Stimulated activated CD4-positive, alpha-beta T cell treated with anti-CD3 and anti-CD28 coated beads, Interleukin-15, amount 100 ng/mL, for 48 hours (primary cell): ENCODE data around the gene RAB3IL1.

ENCODE experiments used
- DNase-seq, 2 donors: peaks; one replicate each; pipeline ENCODE4 v3.0.0-alpha.2; 2020; ENCODE audit warnings: low read depth in 2 of 2

RAB3IL1 gene

DNA sequence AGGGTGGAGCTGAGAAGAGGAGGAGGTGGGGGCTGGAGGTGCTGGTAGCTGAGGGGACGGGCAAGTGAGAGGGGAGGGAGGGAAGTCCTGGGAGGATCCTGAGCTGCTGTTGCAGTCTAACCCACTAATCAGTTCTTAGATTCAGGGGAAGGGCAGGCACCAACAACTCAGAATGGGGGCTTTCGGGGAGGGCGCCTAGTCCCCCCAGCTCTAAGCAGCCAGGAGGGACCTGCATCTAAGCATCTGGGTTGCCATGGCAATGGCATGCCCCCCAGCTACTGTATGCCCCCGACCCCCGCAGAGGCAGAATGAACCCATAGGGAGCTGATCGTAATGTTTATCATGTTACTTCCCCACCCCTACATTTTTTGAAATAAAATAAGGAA is 50.4 kb downstream of the RAB3IL1 start:
- DNase-seq, result no peak

DNA sequence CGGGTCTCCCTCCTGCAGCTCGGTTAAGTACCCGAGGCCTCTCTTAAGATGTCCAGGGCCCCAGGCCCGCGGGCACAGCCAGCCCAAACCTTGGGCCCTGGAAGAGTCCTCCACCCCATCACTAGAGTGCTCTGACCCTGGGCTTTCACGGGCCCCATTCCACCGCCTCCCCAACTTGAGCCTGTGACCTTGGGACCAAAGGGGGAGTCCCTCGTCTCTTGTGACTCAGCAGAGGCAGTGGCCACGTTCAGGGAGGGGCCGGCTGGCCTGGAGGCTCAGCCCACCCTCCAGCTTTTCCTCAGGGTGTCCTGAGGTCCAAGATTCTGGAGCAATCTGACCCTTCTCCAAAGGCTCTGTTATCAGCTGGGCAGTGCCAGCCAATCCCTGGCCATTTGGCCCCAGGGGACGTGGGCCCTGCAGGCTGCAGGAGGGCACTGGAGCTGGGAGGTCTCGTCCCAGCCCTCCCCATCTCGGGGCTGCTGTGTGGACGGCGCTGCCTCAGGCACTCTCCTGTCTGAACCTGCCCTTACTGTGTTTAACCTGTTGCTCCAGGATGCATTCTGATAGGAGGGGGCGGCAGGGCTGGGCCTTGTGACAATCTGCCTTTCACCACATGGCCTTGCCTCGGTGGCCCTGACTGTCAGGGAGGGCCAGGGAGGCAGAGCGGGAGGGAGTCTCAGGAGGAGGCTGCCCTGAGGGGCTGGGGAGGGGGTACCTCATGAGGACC is 51.0 kb downstream of the RAB3IL1 start:
- no peak for DNase-seq

DNA sequence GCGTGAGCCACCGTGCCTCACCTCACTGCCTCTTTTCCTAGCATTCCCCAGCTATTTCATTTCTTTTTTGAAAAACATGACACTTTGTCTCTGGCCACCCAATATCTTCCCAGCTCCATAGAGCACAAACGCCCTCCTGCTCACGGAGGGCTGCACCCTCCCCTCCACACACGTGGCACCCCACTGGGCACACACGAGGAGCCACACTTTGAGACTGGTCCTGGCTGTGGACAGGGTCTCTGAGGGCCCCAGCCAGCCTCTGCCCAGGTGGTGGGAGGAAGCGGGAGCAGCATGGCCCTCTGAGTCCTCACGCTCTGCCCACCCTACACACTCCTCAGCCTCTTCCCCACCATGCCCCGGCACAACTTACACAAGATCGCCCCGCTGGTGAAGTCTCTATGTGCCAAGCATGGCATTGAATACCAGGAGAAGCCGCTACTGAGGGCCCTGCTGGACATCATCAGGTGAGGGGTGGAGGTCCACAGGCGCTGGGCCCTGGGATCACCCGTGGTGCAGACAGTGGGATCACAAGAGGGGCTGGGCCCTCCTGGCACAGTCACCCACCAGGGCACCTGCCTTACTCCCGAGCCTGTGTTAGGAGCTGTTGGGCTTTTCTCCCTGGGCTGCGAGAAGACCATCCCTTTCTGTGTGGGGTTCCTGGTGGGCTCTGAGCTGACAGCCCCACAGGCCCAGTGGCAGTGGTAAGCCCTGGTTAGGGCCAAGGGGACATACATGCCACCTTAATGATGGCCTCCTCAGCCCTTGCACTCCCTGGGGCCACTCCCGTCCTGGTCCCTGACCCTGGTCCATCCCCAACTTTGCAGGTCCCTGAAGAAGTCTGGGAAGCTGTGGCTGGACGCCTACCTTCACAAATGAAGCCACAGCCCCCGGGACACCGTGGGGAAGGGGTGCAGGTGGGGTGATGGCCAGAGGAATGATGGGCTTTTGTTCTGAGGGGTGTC is 52.3 kb downstream of the RAB3IL1 start:
- no peak for DNase-seq

DNA sequence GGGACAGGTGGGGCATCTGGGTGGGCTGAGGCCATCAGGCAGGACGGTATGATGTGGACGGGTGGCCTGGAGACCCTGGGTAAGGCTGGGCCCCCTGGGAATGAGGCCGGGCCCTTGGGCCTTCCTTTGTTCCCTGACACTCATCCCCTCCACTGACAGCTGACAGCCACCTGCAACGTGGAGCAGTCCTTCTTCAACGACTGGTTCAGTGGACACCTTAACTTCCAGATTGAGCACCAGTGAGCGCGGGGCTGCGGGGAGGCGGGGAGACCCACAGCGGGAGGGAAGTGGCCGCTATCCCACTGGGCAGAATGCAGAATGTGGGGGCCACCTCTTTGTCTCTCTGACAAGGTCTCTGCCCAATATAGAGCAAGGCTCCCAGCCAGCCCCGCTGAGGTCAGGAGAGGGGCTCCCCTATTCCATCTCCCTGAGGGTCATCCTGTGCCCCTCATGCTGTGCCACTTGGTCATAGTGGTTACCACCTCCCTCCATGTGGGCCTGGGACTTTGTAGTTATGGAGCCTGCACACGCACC is 53.8 kb downstream of the RAB3IL1 start:
- DNase-seq, result no peak

DNA sequence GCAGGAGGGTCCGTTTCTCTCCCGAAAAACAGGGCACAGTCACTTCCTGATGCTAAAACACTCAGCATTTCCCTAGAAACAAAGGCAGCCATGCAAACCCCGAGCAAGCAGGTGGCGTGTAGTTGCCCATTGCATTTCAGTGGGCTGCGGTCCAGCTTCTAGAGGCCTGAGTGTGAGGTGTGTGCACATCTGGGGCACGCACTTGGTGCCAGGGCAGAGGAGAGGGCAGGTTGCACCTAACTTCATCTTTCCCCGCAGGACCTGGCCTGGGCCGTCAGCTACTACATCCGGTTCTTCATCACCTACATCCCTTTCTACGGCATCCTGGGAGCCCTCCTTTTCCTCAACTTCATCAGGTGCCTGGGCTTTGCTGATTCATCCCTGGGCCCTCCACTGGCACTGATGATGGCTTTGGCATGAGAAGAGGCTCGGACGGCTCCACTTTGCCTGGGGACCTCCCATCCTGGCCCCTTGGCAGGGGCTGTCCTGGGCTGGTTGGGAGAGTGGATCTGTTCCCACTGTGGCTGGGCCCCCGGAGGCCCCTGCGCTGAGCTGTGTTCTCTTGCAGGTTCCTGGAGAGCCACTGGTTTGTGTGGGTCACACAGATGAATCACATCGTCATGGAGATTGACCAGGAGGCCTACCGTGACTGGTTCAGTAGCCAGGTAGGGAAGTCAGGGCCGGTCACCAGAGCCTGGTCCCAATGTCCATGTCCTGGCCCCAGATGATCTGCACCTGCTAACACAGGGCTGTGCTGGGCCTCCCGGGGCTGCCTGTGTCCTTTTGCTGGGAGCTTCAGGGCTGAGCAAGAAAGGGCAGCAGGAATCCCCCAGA is 54.4 kb downstream of the RAB3IL1 start:
- DNase-seq, result no peak

DNA sequence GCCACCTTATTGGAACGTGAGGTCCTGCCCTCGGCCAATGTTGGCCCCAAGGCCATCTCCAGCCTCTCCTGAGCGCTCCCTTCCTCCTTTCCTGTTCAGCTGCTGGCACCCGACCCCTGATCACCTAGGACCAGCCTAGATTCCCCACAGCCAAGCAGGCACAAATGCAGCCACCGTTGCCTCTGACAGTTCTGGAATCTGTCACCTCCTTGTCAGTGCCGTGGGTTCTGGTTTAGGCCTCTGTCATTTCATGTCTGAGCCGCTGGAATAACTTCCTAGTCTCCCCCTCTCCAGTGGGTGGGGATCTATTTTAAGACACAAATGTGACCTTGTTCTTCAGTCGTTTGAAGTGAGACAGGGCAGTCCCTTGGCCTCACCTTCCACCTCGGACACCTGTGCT is 55.7 kb downstream of the RAB3IL1 start:
- DNase-seq, result no peak

DNA sequence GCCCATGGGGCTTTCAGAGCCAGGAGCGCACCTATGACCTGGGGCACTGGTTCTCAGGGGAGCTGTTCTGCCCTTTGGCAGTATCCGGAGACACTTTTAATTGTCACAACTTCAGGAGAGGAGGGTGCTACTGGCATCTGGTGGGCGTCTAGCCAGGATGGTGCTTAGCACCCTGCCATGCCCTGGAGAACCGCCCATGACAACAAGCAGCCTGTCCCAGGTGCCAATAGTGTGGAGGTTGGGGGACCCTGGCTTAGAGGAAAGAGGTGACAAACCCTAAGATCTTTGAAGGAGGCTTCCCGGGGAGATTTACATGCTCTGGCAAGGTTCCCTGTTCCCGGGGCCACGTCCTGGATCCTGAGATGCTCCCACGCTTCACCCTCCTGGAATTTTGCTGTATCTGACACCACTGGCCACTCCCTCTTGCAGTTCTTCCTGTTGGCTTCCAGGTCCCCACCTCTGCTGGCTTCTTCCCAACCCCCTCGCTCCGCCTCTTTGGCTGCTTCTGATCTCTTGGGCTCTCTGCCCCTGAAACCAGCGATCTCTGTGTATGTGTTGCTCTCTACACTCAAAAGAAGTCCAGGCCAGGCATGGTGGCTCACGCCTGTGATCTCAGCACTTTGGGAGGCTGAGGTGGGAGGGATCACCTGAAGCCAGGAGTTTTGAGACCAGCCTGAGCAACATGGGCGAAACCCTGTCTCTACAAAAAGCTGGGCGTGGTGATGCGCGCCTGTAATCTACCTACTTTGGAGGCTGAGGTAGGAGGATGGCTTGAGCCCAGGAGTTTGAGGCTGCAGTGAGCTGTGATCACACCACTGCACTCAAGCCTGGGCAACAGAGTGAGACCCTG is 57.1 kb downstream of the RAB3IL1 start:
- DNase-seq, result no peak

DNA sequence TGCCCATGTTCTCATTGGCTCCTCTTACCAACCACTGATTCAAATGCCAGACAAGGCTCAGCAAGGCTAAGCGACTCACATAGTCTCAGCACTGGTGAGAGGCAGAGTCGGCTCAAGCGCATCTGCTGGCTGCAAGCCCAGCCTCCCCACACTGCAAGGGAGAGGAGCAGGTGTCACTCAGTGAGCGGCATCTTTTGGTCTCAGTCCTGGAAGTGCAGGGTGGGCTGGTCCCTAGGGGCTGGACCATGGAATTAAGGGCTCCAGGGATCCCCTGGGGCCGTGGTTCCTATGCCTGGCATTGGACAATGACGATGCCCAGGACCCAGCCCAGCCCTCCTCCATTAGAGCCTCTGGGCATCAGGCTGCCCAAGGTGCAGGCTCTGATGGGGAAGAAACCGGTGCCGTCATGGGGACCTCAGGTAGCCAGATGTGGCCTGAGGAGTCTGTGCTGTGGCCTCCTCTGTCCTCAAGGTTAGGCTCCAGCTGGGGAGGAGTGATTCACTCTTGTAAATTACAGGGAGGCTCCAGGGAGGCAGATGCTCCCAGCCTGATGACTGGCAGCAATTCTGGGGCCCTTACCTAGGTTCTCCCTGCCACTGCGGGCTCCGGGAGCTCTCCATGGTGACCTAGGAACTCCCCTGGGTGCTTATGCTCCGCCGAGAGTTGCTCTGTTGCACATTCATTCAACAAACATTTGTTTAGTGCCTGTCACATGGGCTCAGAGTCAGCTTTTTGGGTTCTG is 61.3 kb downstream of the RAB3IL1 start:
- no peak for DNase-seq

DNA sequence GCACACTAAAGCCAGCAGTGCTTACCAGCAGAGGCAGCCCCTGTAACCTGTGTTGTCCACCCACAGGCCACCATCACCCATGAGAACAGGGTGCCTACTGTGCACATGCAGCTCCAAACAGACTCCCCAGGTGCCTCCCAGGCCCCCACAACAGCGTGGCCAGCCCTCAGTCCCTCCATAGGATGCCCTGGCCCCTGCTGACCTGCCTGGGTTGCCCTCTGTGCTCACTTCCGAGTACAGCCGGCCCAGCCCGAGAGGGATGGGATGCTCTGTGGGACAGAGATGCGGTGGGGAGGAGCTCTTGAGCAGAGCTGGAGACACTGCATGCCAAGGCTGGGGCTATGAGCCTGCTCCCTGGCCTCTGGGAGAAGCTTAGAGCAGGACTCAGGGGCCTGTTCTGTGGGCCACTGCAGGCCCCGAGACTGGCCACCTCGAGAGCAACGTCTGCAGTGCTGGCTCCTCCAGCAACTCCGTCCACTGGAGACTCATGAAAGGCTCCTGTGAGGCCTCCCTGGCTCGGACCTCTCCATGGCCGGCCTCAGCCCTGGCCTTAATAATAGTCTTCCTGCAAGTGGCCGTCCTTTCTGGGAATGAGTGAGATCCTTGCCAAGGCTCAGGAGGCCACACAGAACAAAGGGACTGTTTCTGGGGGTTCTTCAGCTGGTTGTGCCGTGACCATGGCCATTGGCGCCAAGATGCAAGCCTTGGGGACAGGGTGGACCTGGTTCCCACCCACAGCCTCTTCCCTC is 62.2 kb downstream of the RAB3IL1 start:
- no peak for DNase-seq

DNA sequence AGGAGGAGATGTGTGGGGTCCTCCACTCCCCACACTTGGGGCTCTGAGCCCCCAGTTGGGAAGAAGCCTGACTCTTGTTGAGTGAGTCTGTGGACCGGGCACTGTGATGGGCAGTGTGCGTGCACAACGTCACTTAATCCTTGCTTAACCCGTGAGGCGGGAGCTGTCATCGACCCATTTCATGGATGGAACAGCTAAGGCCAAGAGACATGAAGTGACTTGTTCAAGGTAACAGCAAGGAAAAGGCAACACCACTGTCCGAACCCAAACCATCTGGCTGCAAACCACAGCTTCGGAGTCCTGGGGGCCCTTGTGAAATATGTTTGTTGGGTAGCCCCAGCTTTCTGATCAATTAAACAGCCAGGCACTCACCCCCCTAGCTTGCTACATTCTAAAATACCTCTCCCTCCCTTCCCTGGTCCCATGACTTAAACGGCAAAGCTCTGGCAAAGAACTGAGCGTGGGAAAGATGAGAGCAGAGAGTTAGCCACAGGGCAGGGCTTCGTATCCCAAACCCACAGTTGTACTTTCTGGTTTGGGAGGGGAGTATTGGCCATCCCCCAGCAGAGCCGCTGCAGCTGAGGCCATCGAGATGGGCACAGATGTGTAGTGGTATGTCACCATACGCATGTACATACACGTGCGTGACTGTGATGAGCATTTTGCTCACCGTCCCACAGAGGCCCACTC is 63.0 kb downstream of the RAB3IL1 start:
- no peak for DNase-seq

DNA sequence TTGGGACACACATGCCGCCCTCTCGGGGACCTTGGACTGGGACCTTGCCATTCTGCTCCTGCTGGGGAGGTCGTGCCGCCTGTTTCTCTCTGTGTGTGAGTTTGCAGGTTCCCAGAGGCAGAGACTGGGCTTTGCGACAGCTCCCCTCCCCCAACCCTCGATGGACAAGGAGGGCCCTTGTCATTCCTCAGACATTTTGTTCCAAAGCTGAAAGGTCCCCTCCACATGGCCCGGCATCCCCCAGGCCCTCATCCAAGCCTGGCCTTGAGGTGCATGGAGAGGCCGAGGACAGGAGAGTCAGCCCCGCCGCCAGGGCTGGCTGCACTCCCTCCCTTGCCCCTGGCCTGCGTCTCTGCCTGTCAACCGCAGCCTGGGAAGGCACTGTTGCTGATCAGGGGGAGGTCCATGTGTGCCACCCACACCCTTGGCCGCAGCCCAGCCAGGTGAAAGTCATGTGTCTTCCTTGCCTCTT is 63.6 kb downstream of the RAB3IL1 start:
- no peak for DNase-seq

DNA sequence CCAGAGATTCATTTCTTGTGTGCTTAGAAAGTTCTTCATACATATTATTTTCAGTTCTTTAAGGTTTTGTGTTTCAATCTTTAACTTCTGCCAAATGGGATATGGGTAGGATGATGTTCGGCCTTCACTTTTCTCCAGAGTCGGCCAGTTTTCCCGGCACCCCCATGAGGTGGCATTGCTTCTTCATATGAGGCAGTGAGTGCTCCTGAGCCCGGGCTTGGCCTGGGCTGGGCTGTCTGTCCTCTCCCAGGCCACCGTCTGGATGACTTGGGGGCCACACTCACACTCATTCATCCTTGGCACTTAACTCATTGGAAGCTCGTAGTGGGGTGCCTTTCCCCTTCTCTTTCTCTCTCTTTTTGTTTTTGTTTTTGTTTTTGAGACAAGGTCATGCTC is 65.5 kb downstream of the RAB3IL1 start:
- no peak for DNase-seq

DNA sequence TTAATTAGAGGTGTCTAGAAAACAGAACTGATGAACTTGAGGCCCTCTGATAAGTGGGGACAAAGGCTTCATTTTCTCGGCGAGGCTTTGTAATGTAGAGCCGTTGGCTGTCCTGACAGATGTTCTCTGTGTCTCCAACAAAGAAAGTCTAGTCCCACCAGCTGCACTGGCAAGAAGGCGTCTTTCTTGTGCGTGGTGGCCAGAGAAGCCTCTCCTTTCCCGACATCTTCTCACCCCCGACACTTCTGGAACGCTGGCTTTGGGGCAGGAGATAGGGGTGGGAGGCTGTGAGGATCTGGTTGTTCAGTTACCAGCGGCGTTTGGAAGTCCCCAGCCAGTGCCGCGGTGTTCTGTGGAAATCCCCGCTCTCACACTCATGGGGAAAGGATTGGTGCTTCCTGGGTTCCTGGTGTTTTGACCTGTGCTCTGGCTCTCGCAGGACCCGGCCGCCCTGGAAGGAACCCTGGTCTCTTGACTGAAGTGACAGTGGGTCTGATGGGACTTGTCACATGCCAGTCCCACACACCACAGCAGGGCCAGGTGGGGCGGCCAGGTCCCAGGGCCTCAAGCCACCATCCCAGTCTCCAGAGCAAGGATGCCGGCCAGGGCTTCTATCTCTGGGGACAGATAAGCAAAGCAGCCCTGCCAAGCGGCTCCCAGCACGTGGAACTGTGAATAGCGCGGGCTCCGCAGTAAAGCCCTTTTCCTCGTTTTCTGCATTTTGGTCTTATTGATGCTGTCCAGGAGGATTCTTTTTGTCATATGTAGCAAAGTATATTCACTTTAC is 66.1 kb downstream of the RAB3IL1 start:
- DNase-seq, result no peak

DNA sequence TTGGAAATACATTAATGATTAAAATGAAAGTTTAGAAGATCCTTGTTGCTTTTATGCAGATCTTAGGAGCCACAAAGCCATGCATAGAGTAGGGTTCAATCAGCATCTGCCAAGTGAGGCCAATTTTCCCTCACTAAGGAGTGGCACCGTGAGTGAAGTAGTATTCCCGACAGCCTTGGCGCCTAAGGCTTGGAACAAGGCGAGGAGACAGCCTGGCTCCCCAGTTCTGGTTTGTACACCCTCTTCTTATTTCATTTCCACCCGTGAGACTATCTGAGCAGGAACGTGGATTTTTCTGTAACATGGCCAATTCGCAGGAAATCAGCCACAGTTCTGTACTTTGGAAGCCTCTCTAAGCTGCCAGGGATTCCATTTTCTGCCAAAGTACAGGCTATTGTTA is 66.7 kb downstream of the RAB3IL1 start:
- DNase-seq, result no peak

DNA sequence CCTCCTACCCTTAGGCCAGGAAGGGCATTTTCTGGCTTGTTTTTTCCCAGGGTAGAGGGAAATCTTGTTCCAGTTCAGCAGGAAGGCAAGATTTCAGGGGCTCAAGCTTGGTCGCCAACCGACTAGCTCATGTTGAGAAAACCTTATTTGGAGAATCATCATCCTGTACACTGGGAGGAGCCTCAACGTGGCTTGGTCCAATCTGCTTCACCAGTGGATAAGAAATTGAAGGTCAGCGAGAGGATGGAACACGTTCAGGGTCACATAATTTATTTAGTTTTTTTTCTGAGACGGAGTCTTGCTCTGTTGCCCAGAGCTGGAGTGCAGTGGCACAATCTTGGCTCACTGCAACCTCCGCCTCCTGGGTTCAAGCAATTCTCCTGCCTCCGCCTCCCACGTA is 68.7 kb downstream of the RAB3IL1 start:
- no peak for DNase-seq

DNA sequence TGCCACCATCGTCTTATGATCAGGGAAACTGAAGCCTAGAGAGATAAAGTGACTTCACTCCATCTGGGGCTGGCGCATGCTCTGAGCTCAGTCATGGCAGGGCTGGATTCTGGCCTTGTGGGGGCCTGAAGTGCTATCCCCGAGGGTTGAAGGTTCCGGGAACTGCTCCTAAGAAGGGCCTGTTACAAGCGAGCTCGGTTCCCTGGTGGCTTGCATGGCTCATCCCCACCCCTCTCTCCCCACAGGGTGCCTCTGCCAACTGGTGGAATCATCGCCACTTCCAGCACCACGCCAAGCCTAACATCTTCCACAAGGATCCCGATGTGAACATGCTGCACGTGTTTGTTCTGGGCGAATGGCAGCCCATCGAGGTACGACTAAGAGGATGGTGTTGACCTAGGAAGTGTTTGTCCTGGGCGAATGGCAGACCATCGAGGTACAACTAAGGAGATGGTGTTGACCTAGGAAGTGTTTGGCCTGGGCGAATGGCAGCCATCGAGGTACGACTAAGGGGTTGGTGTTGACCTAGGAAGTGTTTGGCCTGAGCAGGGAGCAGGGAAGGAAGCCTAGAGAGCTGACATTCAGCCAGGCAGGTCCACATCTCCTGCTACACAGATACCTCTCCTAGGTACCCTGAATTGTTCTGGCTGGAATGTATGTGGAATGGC is 69.3 kb downstream of the RAB3IL1 start:
- DNase-seq, result no peak
